ENCODE results near the gene NBPF20. TPM values are rescaled to one million over a fixed set of nuclear protein-coding genes. Genes with fewer than 3 reads are reported as not detected.
"Not testable (repeated sequence)": the region's sequence is repeated elsewhere in the genome, so short reads cannot be mapped to it uniquely, and the experiment has no call there.

NBPF20 gene
- total and polyA plus RNA-seq, 10 of the 15 experiments (the other 5 are each of a cell fraction or from before 2014, with no cell fraction given), result 0.05 to 2.9 (median 1.1) TPM

DNA sequence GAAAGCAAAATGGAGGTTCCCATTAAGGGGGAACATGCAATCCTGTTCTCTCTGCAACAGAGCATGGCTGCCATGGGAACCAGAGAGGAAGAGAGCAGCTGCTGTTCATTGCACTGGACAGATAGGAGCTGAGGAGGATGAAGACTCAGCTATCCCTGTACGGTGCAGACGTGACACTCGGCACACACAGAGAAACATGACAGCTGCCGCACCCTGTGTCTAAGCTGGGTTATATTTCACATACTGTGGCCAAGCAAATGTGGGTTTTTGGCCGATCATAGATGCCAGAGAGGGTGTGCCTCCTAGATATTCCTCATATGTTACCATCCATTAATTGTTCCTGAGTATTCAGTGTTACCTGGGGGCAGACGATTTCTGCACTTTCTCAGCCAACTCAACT lies 24.7 kb downstream of the NBPF20 start:
- H3K9me3 ChIP-seq (replicated peaks; ENCODE audit: control insufficient read depth, insufficient read depth, low read length); RAD21 ChIA-PET (ENCODE audit: unreplicated experiment); intact Hi-C loops (cut with micrococcal nuclease; ENCODE audit: unreplicated experiment); FAIRE-seq; H3K27me3 ChIP-seq (replicated peaks in 1 of 2; ENCODE audit: control insufficient read depth in 2 of 2, insufficient read depth in 2 of 2, low read length in 1 of 2); H3K4me3 ChIP-seq; in situ Hi-C loops (cut with MboI); H2AFZ ChIP-seq (ENCODE audit: control insufficient read depth, low read depth, low read length); H3K79me2 ChIP-seq (ENCODE audit: control insufficient read depth, insufficient read depth, low read length); POLR2A ChIA-PET; H3K9ac ChIP-seq (ENCODE audit: control insufficient read depth, insufficient read depth, low read length); CTCF ChIA-PET; BruUV-seq (replicated peaks); H4K20me1 ChIP-seq (ENCODE audit: control insufficient read depth, insufficient read depth); ATAC-seq; H3K4me1 ChIP-seq (ENCODE audit: control insufficient read depth, insufficient read depth, low read length); DNase-seq (ENCODE audit: low read depth, low spot score); H3K4me2 ChIP-seq (ENCODE audit: control insufficient read depth, insufficient read depth); SMC1A ChIA-PET (ENCODE audit: uncharacterized antibody, unreplicated experiment); H3K36me3 ChIP-seq (ENCODE audit: control insufficient read depth in 2 of 2, insufficient read depth in 2 of 2, low read length in 1 of 2); H3K27ac ChIP-seq (ENCODE audit: control insufficient read depth, insufficient read depth): not testable (repeated sequence)
- 93% methylated on average over 6 of the region's 6 CpGs for WGBS (ENCODE audit: insufficient coverage, insufficient replicate concordance, low lambda C conversion rate, missing lambda C conversion rate)

Small RNAs within 50 kb of the gene (small RNA-seq; reads per million reads assigned to genes)
- gene RF00003, result 14.6 reads per million, percentile 96 among the genes with 10 or more reads in this experiment

Other genes starting within 250 kb of the NBPF20 start
- gene PPIAL4D, start 183.4 kb downstream of the NBPF20 start, total RNA-seq (2014; rRNA removed), result not detected in 2 replicates
- gene PPIAL4D, start 183.4 kb downstream of the NBPF20 start, total RNA-seq (2014; rRNA removed; fragmentation: Illumina TruSeq; extraction: Trizol), result not detected in 2 replicates
- gene PPIAL4D, start 183.4 kb downstream of the NBPF20 start, total RNA-seq (2021), result not detected in 2 replicates
- not detected in 2 replicates for gene PPIAL4D, start 183.4 kb downstream of the NBPF20 start, polyA plus RNA-seq (2011; rRNA removed)
- not detected in 2 replicates for gene PPIAL4D, start 183.4 kb downstream of the NBPF20 start, polyA plus RNA-seq (2014; fragmentation: Illumina TruSeq; extraction: Trizol)
- gene PPIAL4D, start 183.4 kb downstream of the NBPF20 start, polyA plus RNA-seq (2014; fragmentation: Nextera tagmentation; extraction: Ambion mirVana), result not detected
- not detected in 2 replicates for gene PPIAL4D, start 183.4 kb downstream of the NBPF20 start, polyA plus RNA-seq (2014; rRNA removed)
- gene PPIAL4D, start 183.4 kb downstream of the NBPF20 start, polyA plus RNA-seq (2016; fragmentation: Nextera tagmentation; extraction: Ambion mirVana), result not detected
- 30.6 and 35.8 TPM in 2 replicates for gene GPR89A, start 182.4 kb upstream of the NBPF20 start, total RNA-seq (2014; rRNA removed)
- 26.4 and 26.5 TPM in 2 replicates for gene GPR89A, start 182.4 kb upstream of the NBPF20 start, total RNA-seq (2014; rRNA removed; fragmentation: Illumina TruSeq; extraction: Trizol)
- 21.8 and 22.7 TPM in 2 replicates for gene GPR89A, start 182.4 kb upstream of the NBPF20 start, total RNA-seq (2021)
- gene GPR89A, start 182.4 kb upstream of the NBPF20 start, polyA plus RNA-seq (2011; rRNA removed), result 34.8 and 45.9 TPM in 2 replicates
- 27.4 and 35.5 TPM in 2 replicates for gene GPR89A, start 182.4 kb upstream of the NBPF20 start, polyA plus RNA-seq (2014; fragmentation: Illumina TruSeq; extraction: Trizol)
- 10 to 100 TPM; 15.0 to 16.8 TPM for gene GPR89A, start 182.4 kb upstream of the NBPF20 start, polyA plus RNA-seq (2014; fragmentation: Nextera tagmentation; extraction: Ambion mirVana)
- 17.3 and 22.4 TPM in 2 replicates for gene GPR89A, start 182.4 kb upstream of the NBPF20 start, polyA plus RNA-seq (2014; rRNA removed)
- 10 to 100 TPM; 32.1 to 34.6 TPM for gene GPR89A, start 182.4 kb upstream of the NBPF20 start, polyA plus RNA-seq (2016; fragmentation: Nextera tagmentation; extraction: Ambion mirVana)

Data from GM12878 (cell line).